Activated naive CD8-positive, alpha-beta T cell treated with anti-CD3 and anti-CD28 coated beads for 36 hours (primary cell): ENCODE data around the gene OVAAL. TPM values are rescaled to one million over a fixed set of nuclear protein-coding genes. Genes with fewer than 3 reads are reported as not detected.
A peak's percentile ranks its signal among the peaks of the same experiment; 100 is the strongest.
"Not testable (repeated sequence)": the region's sequence is repeated elsewhere in the genome, so short reads cannot be mapped to it uniquely, and the experiment has no call there.

Experiments
- DNase-seq: peaks from one replicate; pipeline ENCODE4 v3.0.0; 2021
- H3K27ac Mint-ChIP-seq: one replicate; pipeline ENCODE4 v1.8.0; 2022; ENCODE audit warnings: mild to moderate bottlenecking, moderate library complexity, mixed read lengths
- H3K27me3 Mint-ChIP-seq: one replicate; pipeline ENCODE4 v1.8.0; 2022; ENCODE audit warnings: mild to moderate bottlenecking, mixed read lengths
- H3K36me3 Mint-ChIP-seq: one replicate; pipeline ENCODE4 v1.8.0; 2021; ENCODE audit warnings: mild to moderate bottlenecking, mixed read lengths
- H3K4me1 Mint-ChIP-seq: one replicate; pipeline ENCODE4 v1.8.0; 2021; ENCODE audit warnings: mixed read lengths
- H3K4me3 Mint-ChIP-seq: one replicate; pipeline ENCODE4 v1.8.0; 2022; ENCODE audit warnings: mild to moderate bottlenecking, moderate library complexity, mixed read lengths
- H3K9me3 Mint-ChIP-seq: one replicate; pipeline ENCODE4 v1.8.0; 2022; ENCODE audit warnings: mixed read lengths
- total RNA-seq, 2 experiments: library from RNA; stranded (reverse); gene quantifications; one replicate each; pipeline ENCODE4 v1.2.3, GENCODE V29; 2021

Gene OVAAL
- total RNA-seq, 2 experiments from 2014 or later = not detected

DNA sequence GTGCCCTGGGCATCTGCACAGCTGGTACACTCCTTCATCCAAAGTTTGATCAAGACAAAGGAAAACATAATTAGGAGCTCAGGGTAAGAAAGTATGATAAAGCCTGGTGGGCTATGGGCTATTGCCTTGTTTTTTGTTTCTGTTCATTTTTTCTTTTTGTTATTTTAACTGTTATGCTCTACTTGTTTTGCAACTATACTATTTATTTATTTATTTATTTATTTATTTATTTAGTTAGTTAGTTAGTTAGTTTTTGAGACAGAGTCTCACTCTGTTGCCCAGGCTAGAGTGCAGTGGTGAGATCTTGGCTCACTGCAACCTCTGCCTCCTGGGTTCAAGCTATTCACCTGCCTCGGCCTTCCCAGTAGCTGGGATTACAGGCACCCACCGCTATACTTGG is 5.7 kb upstream of the OVAAL start:
- not testable (repeated sequence) for H3K9me3 Mint-ChIP-seq, H3K27ac Mint-ChIP-seq, H3K4me3 Mint-ChIP-seq, H3K36me3 Mint-ChIP-seq, H3K27me3 Mint-ChIP-seq, DNase-seq, H3K4me1 Mint-ChIP-seq

DNA sequence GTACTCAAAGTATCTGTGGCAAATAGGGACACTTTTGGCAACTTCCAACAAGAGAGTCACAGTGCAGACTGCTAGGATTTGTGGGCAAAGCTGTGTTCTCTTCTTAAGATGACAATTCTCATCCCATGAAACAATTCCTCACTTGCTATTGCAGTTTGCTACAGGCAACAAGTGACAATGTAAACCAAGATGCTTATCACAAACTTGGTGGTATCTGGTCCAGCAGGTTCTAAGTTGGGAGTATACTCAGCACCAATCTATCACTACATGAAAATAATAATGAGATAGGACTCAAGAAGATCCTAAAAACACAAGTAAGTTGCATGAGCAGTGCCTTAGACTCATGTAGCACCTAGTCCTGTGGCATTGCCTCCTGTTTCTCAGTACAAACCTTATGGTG is 3.4 kb upstream of the OVAAL start:
- Mint-ChIP-seq H3K4me3 (no peak overlapping the region), H3K9me3 (peaks cover 2% of the 10 kb centered on the region), H3K27me3 (peaks cover 4% of the 10 kb centered on the region), H3K4me1 (no peaks in the 10 kb centered on the region), H3K27ac (no peak overlapping the region), H3K36me3 (no peaks in the 10 kb centered on the region)
- no peak for DNase-seq

DNA sequence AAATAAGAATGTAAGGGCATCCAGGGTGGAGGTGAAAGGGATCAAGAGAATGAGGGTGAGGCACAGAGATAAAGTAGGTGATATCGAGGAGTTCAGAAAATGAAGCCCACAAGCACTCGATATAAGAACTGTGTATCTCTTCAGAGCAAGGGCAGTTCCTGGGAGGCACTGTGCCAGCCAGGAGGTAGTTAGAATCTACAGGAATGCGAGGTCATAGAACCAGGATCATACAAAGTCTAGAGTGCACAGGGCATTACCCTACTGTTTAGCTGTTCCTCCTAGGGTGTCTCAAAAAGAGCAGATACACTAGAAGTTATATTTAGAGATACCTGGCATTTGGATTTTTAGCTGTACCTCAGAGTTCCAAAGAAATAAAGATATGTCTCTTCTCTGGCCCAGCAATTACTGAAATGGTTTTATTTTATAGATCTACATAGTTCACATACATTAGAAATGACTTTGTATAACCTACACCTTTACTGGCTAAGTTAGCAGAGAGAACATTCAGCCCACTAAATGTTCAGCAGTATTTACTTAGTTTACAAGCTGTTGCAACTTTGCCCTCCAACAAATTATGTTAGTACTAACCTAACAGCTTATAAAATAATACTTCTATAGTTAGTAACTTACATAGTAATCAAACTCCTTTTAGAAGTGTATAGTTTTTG is 1.6 kb downstream of the OVAAL start:
- Mint-ChIP-seq H3K9me3 (peaks cover 2% of the 10 kb centered on the region), H3K4me1 (no peaks in the 10 kb centered on the region), H3K36me3 (no peaks in the 10 kb centered on the region), H3K27me3 (peaks cover 4% of the 10 kb centered on the region), H3K4me3 (no peak overlapping the region), H3K27ac (no peak overlapping the region)
- no peak for DNase-seq

DNA sequence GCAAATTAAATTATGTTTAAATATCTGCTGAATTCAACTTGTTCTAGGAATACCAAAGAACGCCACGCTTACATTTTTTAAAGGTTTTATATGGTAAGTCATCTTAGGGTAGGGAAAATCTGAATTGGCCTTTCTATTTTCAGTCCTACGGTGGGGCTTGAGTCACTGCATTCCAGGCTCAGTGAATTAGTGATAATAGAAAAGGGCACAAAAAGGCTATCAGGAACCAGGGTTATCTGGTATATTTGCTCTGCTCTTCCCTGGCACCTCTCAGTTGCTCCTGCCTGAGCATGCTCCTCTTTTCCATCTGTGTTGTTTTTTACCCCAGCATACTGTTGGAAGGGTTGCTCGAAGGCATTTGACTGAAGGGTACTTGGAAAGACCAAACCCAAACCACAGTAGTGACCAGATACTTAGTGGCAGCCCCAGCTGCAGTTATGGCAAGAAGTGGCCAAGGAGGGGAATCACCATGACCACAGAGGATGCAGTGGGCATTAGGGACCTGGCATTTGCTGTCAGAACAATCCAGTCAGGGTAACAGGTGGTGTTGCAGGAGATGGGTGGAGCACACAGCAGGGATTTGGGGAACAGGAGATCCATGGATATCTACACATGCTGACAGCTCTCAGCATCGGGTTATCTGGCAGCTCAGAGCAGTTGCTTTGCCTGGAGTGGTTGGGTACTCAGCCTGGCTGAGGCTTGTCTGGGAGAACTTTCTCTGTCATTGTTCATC is 2.3 kb downstream of the OVAAL start:
- H3K36me3 Mint-ChIP-seq = no peaks in the 10 kb centered on the region
- H3K27me3 Mint-ChIP-seq = peaks cover 4% of the 10 kb centered on the region
- no peaks in the 10 kb centered on the region for H3K4me1 Mint-ChIP-seq
- DNase-seq = no peak
- peaks cover 2% of the 10 kb centered on the region for H3K9me3 Mint-ChIP-seq
- no peak overlapping the region for H3K4me3 Mint-ChIP-seq
- H3K27ac Mint-ChIP-seq = no peak overlapping the region

DNA sequence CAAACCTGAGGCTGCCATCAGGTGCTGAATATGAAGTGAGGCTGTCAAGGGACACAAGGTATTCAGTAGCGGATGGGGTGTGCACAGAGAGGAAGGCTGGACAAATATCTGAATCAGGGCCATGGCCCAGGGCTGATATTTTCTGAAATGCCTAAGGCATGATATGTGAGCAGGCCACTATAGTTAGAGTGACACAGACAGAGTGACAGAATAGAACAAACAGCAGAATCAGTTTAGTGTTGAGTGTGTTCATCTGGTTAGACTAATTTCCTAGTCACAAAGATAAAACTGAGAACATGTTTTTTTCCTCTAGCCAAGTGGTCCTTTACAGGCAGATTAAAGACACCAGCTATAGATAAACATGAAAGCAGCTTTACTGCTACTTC is 3.9 kb downstream of the OVAAL start:
- H3K36me3 Mint-ChIP-seq = no peaks in the 10 kb centered on the region
- no peaks in the 10 kb centered on the region for H3K4me1 Mint-ChIP-seq
- no peak overlapping the region for H3K27ac Mint-ChIP-seq
- DNase-seq = no peak
- H3K9me3 Mint-ChIP-seq = peaks cover 2% of the 10 kb centered on the region
- no peak overlapping the region for H3K4me3 Mint-ChIP-seq
- peaks cover 6% of the 10 kb centered on the region for H3K27me3 Mint-ChIP-seq

DNA sequence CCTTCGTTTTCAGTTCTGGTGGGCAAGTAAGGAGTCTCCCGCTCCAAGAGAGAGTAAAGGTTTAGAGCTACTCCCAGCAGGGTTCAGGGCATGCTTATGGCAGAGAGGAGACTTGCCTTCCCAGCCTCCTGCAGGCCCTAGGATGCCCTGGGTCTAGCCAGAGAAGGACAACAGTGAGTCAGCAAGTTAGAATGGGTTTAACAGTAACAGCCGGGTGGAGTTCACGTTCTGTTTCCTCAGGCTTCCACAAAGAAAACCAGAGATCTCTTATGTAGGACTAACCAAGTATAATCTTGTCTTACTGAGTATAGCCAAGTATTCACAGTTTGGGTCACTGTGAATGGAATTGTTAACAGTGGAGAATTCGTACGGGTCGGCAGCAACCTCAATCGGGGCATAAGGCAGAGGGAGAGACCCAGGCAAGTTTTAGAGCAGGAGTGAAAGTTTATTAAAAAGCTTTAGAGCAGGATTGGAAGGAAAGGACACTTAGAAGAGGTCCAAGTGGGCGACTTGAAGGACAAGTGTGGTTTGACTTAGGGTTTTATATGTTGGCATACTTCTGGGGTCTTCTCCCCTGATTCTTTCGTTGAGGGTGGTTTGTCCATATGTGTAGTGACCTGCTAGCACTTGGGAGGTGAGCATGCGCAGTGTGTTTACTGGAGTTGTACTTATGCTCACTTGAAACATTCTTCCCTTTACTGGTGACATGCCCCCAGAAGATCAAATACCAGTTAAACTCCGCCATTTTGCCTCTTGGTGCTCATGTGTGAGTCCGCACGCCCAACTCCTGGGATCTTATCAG is 4.5 kb downstream of the OVAAL start:
- Mint-ChIP-seq H3K27ac (no peak overlapping the region), H3K9me3 (peaks cover 2% of the 10 kb centered on the region), H3K4me1 (no peaks in the 10 kb centered on the region), H3K4me3 (no peak overlapping the region), H3K27me3 (peaks cover 8% of the 10 kb centered on the region), H3K36me3 (no peaks in the 10 kb centered on the region)
- DNase-seq = no peak

DNA sequence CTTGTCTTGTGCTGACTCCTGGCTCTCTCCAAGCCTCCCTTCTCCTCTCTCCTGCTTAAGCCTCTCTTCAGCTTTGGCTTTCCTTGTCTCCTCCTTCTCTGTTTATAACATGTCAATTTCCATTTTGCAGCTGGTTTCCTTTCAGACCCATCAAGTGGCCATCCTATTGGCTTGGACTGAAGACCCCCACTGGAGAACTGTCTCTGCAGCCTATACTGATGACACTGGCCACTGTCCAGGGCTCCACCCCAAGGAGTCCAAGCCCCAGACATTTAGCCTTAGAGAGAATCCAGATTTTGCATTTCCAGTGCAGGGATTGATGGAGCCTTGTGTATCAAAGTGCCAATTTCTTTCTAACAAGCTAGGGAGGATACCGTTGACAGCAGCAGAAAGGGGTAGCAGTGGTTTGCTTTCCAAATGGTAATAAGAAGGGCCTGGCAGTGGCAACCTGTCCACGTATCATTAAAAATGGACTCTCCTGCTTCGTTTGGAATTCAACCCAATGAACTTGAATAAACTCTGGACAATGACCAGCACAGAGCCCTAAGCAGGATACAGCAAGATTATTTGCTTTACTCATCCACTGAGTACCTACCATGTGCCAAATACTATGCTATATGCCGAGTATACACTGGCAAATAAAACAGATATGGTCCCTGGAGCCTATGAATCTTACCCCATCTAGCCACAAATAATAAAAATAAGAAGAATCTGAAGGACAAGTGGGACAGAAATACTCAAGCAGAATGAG is 6.5 kb downstream of the OVAAL start:
- no peak overlapping the region for H3K27ac Mint-ChIP-seq
- H3K9me3 Mint-ChIP-seq = no peaks in the 10 kb centered on the region

DNA sequence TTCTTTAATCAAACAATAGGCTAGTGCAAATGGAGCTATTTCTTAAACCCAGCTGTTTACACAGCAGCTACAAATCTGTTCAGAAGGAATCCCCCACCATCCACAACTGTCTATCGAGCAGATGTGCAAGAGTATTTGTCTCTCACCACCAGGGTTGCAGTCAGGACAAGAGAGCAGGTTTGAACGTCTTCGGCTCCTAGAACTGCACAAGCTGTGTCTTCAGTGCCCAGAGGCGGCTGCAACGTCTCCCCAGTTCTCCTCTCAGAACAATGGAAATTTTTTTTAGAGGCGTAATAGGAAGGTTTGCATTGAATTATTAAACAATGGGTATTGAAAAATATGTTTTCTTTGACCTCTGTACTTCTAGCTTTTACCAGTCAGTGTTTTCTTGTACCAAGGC is 7.3 kb downstream of the OVAAL start:
- H3K4me3 Mint-ChIP-seq = no peak overlapping the region
- H3K4me1 Mint-ChIP-seq = peaks cover 2% of the 10 kb centered on the region
- H3K27ac Mint-ChIP-seq = no peak overlapping the region
- H3K9me3 Mint-ChIP-seq = no peaks in the 10 kb centered on the region
- peaks cover 7% of the 10 kb centered on the region for H3K27me3 Mint-ChIP-seq
- no peak for DNase-seq
- H3K36me3 Mint-ChIP-seq = no peaks in the 10 kb centered on the region

More for the DNA sequence above, 6.5 kb downstream of the OVAAL start:
- H3K4me3 Mint-ChIP-seq = no peak overlapping the region
- H3K4me1 Mint-ChIP-seq = no peaks in the 10 kb centered on the region
- peaks cover 7% of the 10 kb centered on the region for H3K27me3 Mint-ChIP-seq
- no peaks in the 10 kb centered on the region for H3K36me3 Mint-ChIP-seq
- no peak for DNase-seq

DNA sequence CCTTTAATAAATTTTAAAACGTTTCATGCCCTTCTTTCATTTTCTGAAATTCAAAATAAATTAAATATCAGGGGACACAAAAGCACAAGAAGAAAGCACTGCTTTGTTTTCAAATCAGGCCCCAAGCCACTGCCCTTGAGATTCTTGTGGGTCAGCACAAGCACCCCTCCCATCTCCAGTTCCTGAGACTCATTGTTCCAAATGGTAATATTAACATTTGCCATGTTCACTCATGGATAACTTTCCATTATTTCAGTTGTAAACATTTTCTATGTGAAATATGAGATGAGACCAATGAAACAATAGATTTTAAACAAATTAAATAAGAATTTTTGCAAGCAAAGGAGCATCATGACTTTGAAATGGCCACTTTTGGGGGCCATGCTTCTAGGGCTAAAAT is 7.7 kb downstream of the OVAAL start:
- DNase-seq = no peak
- Mint-ChIP-seq H3K9me3 (no peaks in the 10 kb centered on the region), H3K4me3 (no peak overlapping the region), H3K27me3 (peaks cover 7% of the 10 kb centered on the region), H3K4me1 (peaks cover 6% of the 10 kb centered on the region), H3K27ac (no peak overlapping the region), H3K36me3 (no peaks in the 10 kb centered on the region)

DNA sequence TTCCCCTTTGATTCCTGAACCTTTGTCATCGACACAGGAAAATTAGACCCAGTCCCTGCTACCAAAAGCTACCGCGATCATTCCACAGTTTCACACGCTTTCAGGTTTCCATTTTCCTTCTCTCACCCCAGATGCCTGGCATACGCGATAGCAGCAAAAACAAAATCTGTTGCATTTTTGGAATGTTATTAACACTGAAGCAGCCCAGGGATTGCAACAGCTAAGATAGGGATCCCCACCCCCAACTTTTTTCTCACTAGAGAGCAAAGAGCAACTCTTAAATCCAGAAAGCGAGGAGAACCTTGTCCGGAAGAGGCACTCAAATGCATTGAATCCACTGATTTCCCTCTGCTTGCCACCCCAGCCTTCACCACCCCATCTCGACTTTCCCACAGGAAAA is 8.9 kb downstream of the OVAAL start:
- Mint-ChIP-seq H3K27me3 (peaks cover 7% of the 10 kb centered on the region), H3K4me3 (no peak overlapping the region), H3K9me3 (no peaks in the 10 kb centered on the region), H3K27ac (no peak overlapping the region), H3K4me1 (peaks cover 18% of the 10 kb centered on the region), H3K36me3 (no peaks in the 10 kb centered on the region)
- no peak for DNase-seq

DNA sequence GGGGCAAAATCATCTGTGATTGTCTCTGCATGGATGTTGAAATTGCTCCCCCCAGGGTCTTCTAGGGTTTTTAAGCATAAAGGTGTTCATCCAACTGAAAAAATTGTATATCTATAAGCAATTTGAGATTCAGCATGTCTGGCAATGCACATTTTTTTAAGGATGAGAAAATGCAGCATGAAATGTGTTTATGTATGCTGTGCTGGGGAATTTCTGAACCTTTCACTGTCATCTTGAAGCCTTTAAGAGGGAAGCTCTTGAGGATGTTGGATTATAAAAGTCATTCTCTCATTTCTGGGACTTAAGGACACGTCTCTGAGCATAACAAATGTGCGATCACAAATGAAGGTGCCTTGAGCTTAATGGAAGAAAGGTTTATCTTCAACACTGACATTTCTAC is 9.4 kb downstream of the OVAAL start:
- Mint-ChIP-seq H3K4me3 (no peak overlapping the region), H3K27me3 (peaks cover 7% of the 10 kb centered on the region), H3K9me3 (no peaks in the 10 kb centered on the region), H3K36me3 (no peaks in the 10 kb centered on the region), H3K27ac (no peak overlapping the region), H3K4me1 (peaks cover 19% of the 10 kb centered on the region)
- no peak for DNase-seq

DNA sequence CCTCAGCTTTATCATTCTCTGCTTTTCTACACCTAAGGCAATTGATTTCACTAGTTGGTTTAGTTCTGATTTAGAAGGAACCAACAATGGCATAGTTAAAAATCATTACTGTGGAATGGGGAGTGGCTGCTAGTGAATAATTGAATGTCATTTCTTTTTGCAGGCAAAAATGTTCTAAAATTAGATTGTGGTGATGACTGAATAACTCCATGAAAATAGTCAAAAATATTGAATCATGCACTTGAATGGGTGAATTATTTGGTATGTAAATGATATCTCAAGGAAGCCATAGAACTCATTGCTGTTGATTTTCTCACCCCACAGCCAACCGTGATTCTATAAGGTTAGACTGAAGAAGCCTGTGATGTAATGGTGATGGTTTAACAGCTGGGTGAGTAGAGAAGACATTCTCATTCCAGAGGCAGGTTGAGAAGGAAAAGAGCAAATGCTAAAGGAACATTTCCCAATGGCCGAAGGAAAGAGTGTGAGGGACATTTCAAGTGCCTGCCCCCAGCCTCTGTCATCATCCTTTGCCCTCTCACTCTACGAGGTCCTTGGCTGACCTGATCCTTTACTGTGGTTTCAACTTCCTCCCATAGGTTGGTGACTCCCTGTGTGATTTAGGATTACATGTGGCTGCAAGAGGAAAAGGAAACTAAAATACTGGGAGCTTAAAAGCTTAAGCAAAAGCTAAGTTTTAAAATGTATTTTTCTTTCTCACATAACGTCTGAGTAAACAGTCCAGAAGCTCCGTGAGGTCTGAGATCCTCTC is 12.5 kb downstream of the OVAAL start:
- Mint-ChIP-seq H3K4me1 (peaks cover 19% of the 10 kb centered on the region), H3K9me3 (no peaks in the 10 kb centered on the region), H3K27ac (peak overlapping the region; percentile 66), H3K36me3 (no peaks in the 10 kb centered on the region), H3K4me3 (no peak overlapping the region), H3K27me3 (peaks cover 7% of the 10 kb centered on the region)
- no peak for DNase-seq

DNA sequence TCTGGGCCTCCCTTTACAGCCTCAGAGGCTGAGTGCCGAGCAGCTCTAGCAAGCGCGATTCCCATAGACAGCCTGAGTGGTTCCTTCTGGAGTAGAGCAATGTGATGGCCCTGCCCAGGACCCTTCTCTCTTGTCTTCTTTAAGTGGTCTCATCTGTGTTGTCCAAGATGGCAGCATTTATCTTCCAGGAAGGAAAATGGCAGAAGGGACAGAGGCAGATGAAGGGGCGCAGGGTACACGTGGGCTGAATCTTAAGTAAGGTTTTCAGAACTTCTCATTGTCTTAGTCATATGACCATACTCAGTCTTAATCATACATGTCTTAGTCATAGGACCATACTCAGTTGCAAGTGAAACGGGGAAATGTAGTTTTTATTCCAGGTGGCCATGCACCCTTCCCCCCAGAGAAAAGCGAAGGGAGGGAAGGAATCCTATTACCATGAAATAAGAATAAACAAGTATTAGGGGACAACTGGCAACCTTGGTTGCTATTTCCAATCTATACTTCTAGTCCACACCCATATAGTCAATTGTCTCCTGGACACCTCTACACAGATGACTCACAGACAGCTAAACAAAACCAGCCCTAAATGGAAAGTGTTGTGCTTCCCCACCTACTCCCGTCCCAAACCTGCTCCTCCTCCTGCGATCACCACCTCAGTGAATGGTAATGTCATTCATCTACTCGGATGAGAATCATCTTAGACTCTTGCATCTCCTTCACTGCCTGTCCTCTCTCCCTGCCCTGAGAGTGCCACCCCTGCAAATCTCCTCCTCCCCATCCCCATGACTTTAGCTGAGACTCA is 13.3 kb downstream of the OVAAL start:
- Mint-ChIP-seq H3K27ac (peak overlapping the region; percentile 66), H3K36me3 (no peaks in the 10 kb centered on the region), H3K27me3 (peaks cover 7% of the 10 kb centered on the region), H3K4me3 (no peak overlapping the region), H3K9me3 (no peaks in the 10 kb centered on the region), H3K4me1 (peaks cover 19% of the 10 kb centered on the region)
- DNase-seq = peak; percentile 27

DNA sequence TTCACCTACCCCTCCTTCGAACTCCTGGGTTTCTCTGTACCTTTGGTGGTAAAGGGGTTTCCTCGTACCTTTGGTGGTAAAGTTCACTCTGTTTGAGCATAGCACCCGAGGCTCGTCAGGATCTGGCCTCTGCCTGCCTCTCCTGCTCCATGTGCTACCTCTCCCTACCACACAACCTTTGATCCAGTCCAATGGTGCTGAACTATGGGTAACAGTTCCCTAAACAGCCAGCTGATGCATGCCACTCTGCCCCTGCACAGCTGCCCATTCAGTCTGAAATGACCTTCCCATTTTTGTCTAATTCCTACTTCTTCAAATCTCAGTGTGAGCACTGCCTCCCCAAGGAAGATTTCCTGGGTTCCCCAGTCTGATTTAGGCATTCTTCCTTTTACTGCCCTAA is 14.0 kb downstream of the OVAAL start:
- Mint-ChIP-seq H3K27me3 (peaks cover 4% of the 10 kb centered on the region), H3K4me3 (no peak overlapping the region), H3K36me3 (no peaks in the 10 kb centered on the region), H3K9me3 (no peaks in the 10 kb centered on the region), H3K27ac (no peak overlapping the region), H3K4me1 (peaks cover 19% of the 10 kb centered on the region)
- no peak for DNase-seq
